ENCODE data around the gene PDXK.

DNA sequence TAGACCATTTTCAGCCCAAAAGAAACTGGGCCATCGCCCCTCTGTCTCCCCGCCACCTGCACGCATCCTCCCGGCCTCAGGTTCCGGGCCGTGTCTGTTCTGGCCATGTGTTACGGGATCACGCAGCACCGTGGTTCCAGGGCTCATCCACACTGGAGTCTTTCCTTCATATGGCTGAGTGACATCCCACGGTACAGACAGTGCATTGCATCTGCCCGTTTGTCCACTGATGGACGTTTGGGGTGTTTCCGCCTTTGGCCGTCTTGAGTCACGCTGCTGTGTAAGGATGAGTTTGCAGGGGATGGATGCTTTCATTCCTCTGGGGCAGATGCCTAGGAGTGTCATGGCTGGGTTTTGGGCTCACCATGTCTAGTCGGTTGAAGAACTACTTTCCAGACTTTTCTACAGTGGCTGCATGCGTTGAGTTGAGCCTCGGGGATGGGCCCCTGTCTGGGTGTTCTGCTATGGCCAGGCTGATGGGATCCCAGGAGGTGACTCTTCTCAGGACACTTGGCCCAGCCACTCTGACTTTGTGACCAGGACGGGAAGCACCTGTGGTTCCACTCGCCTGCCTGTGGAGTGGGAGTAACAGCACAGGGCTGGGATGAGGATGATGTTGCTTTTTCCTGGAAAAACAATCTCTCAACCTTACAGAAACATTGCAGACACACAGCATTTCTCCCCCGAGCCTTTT, 87.2 kb downstream of the PDXK start:
- TF ChIP-seq, protein P1, sequence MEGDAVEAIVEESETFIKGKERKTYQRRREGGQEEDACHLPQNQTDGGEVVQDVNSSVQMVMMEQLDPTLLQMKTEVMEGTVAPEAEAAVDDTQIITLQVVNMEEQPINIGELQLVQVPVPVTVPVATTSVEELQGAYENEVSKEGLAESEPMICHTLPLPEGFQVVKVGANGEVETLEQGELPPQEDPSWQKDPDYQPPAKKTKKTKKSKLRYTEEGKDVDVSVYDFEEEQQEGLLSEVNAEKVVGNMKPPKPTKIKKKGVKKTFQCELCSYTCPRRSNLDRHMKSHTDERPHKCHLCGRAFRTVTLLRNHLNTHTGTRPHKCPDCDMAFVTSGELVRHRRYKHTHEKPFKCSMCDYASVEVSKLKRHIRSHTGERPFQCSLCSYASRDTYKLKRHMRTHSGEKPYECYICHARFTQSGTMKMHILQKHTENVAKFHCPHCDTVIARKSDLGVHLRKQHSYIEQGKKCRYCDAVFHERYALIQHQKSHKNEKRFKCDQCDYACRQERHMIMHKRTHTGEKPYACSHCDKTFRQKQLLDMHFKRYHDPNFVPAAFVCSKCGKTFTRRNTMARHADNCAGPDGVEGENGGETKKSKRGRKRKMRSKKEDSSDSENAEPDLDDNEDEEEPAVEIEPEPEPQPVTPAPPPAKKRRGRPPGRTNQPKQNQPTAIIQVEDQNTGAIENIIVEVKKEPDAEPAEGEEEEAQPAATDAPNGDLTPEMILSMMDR (IDR thresholded peaks at IDR 0.05): no peak
- no peak for TF ChIP-seq EZH2 (IDR thresholded peaks at IDR 0.05)
- no peak for TF ChIP-seq EZH2phosphoT487 (IDR thresholded peaks at IDR 0.05)
